ENCODE data around the gene CNTNAP2. TPM values are rescaled to one million over a fixed set of nuclear protein-coding genes. Genes with fewer than 3 reads are reported as not detected.

Gene CNTNAP2
- total and polyA plus RNA-seq, 2 donors from 2014 or later = 0.06 to 0.13 TPM

DNA sequence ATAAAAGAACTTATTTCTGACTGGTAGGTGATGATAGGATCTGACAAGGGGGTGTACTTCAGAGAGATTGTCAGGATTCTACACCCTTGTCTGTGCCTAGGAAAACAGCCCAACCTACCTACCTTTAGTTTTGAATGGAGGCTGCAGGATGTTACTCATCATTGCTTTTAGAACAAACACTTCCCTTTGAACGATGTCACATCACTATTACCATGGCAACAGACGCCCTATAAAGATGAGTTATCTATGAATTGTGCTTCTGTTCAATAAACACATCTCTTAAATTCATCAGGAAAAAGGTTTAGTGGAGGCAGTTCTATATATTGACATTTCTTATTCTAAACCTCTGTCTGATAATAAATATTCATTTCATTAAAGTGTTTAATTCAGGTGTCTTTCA, 362.4 kb downstream of the CNTNAP2 start:
- H3K9ac ChIP-seq (ENCODE audit: low read length in 3 of 3) = no peak overlapping the region
- TF ChIP-seq CTCF (IDR thresholded peaks at IDR 0.05; ENCODE audit: borderline replicate concordance, extremely low read depth, insufficient read depth) = no peak
- intact Hi-C loops (cut with DNase I) = no loop called here
- DNase-seq = no peak
- H3K4me3 ChIP-seq (ENCODE audit: low read length in 3 of 3) = no peak overlapping the region
- no peak for FAIRE-seq
- no peaks in the 10 kb centered on the region for H3K4me1 ChIP-seq (ENCODE audit: control insufficient read depth in 2 of 3, insufficient read depth in 2 of 3, low read depth in 1 of 3, low read length in 3 of 3)
- no peak overlapping the region for H3K27ac ChIP-seq (ENCODE audit: low read depth in 2 of 2, low read length in 2 of 2)
- no peaks in the 10 kb centered on the region for H3K36me3 ChIP-seq (ENCODE audit: control insufficient read depth in 2 of 3, insufficient read depth in 3 of 3, low read length in 3 of 3)
- no peaks in the 10 kb centered on the region for H3K9me3 ChIP-seq (ENCODE audit: control insufficient read depth in 2 of 3, insufficient read depth in 1 of 3, low read length in 3 of 3)
- H3K27me3 ChIP-seq (ENCODE audit: control insufficient read depth, insufficient read depth, low read length) = no peaks in the 10 kb centered on the region

- no peak for TF ChIP-seq CTCF (IDR thresholded peaks at IDR 0.05; ENCODE audit: borderline replicate concordance, extremely low read depth, insufficient read depth)
- DNase-seq (no peak), FAIRE-seq (no peak)
- Histone ChIP-seq H3K4me3 (ENCODE audit: low read length in 3 of 3) (no peak overlapping the region), H3K9me3 (ENCODE audit: control insufficient read depth in 2 of 3, insufficient read depth in 1 of 3, low read length in 3 of 3) (no peaks in the 10 kb centered on the region), H3K27ac (ENCODE audit: low read depth in 2 of 2, low read length in 2 of 2) (no peak overlapping the region), H3K36me3 (ENCODE audit: control insufficient read depth in 2 of 3, insufficient read depth in 3 of 3, low read length in 3 of 3) (no peaks in the 10 kb centered on the region), H3K4me1 (ENCODE audit: control insufficient read depth in 2 of 3, insufficient read depth in 2 of 3, low read depth in 1 of 3, low read length in 3 of 3) (no peaks in the 10 kb centered on the region), H3K9ac (ENCODE audit: low read length in 3 of 3) (no peak overlapping the region), H3K27me3 (ENCODE audit: control insufficient read depth, insufficient read depth, low read length) (no peaks in the 10 kb centered on the region)
- intact Hi-C loops (cut with DNase I) = no loop called here
Observed at GRCh38 chr7:146486519-146486918, 369.9 kb downstream of the CNTNAP2 start.

GRCh38 chr7:146492017-146492416, 375.4 kb downstream of the CNTNAP2 start:
- Histone ChIP-seq H3K27ac (ENCODE audit: low read depth in 2 of 2, low read length in 2 of 2) (no peak overlapping the region), H3K4me1 (ENCODE audit: control insufficient read depth in 2 of 3, insufficient read depth in 2 of 3, low read depth in 1 of 3, low read length in 3 of 3) (no peaks in the 10 kb centered on the region), H3K27me3 (ENCODE audit: control insufficient read depth, insufficient read depth, low read length) (no peaks in the 10 kb centered on the region), H3K36me3 (ENCODE audit: control insufficient read depth in 2 of 3, insufficient read depth in 3 of 3, low read length in 3 of 3) (no peaks in the 10 kb centered on the region), H3K9me3 (ENCODE audit: control insufficient read depth in 2 of 3, insufficient read depth in 1 of 3, low read length in 3 of 3) (no peaks in the 10 kb centered on the region), H3K9ac (ENCODE audit: low read length in 3 of 3) (no peak overlapping the region), H3K4me3 (ENCODE audit: low read length in 3 of 3) (no peak overlapping the region)
- intact Hi-C loops (cut with DNase I) = no loop called here
- no peak for TF ChIP-seq CTCF (IDR thresholded peaks at IDR 0.05; ENCODE audit: borderline replicate concordance, extremely low read depth, insufficient read depth)
- FAIRE-seq = no peak
- DNase-seq = no peak

GRCh38 chr7:146494952-146495596, 378.5 kb downstream of the CNTNAP2 start:
- intact Hi-C loops (cut with DNase I) = no loop called here
- no peak overlapping the region for H3K27ac ChIP-seq (ENCODE audit: low read depth in 2 of 2, low read length in 2 of 2)
- H3K4me1 ChIP-seq (ENCODE audit: control insufficient read depth in 2 of 3, insufficient read depth in 2 of 3, low read depth in 1 of 3, low read length in 3 of 3) = no peaks in the 10 kb centered on the region
- H3K9me3 ChIP-seq (ENCODE audit: control insufficient read depth in 2 of 3, insufficient read depth in 1 of 3, low read length in 3 of 3) = no peaks in the 10 kb centered on the region
- no peaks in the 10 kb centered on the region for H3K27me3 ChIP-seq (ENCODE audit: control insufficient read depth, insufficient read depth, low read length)
- no peak for TF ChIP-seq CTCF (IDR thresholded peaks at IDR 0.05; ENCODE audit: borderline replicate concordance, extremely low read depth, insufficient read depth)
- FAIRE-seq (no peak), DNase-seq (no peak)
- H3K4me3 ChIP-seq (ENCODE audit: low read length in 3 of 3) = no peak overlapping the region
- H3K9ac ChIP-seq (ENCODE audit: low read length in 3 of 3) = no peak overlapping the region
- H3K36me3 ChIP-seq (ENCODE audit: control insufficient read depth in 2 of 3, insufficient read depth in 3 of 3, low read length in 3 of 3) = no peaks in the 10 kb centered on the region
